GM12892 (cell line): ENCODE results near the gene SNAPIN.

Experiments used
- POLR2A ChIP-seq: IDR thresholded peaks from 2 replicates; pipeline ENCODE4 v1.6.1; 2011; ENCODE audit warnings: low read depth, low read length, control low read depth
- TAF1 ChIP-seq: IDR thresholded peaks from 2 replicates; pipeline ENCODE4 v1.6.1; 2011; ENCODE audit warnings: low read depth, mild to moderate bottlenecking, control low read depth, low read length, borderline replicate concordance

- TF ChIP-seq POLR2A = no peak
- no peak for TF ChIP-seq TAF1
Measured at GRCh38 chr1:153614906-153615305, 43.6 kb upstream of the SNAPIN start.
